HFFc6 (cell line): ENCODE data around the gene GPR17. TPM values are rescaled to one million over a fixed set of nuclear protein-coding genes. Genes with fewer than 3 reads are reported as not detected.

ENCODE experiments used
- DNase-seq: peaks from one replicate; pipeline ENCODE4 v3.0.0-alpha.2; 2018
- H3K27ac Mint-ChIP-seq: 2 replicates; pipeline ENCODE4 v1.8.0; 2020; ENCODE audit warnings: mild to moderate bottlenecking, mixed read lengths
- H3K27me3 Mint-ChIP-seq: 2 replicates; pipeline ENCODE4 v1.8.0; 2021; ENCODE audit warnings: mild to moderate bottlenecking, moderate library complexity, mixed read lengths; ENCODE audit not compliant: insufficient read depth
- H3K36me3 Mint-ChIP-seq: 2 replicates; pipeline ENCODE4 v1.8.0; 2021; ENCODE audit warnings: low read depth, mixed read lengths
- H3K4me1 Mint-ChIP-seq: 2 replicates; pipeline ENCODE4 v1.8.0; 2020; ENCODE audit warnings: low read depth, mixed read lengths
- H3K4me3 Mint-ChIP-seq: 2 replicates; pipeline ENCODE4 v1.8.0; 2020; ENCODE audit warnings: mild to moderate bottlenecking, moderate library complexity, mixed read lengths
- H3K9me3 Mint-ChIP-seq: 2 replicates; pipeline ENCODE4 v1.8.0; 2020; ENCODE audit warnings: mild to moderate bottlenecking, mixed read lengths
- long read RNA-seq: library from polyadenylated mRNA; unstranded; transcript quantifications from one replicate; pipeline ENCODE4 v2.0.0, GENCODE V29; 2019
- total RNA-seq, 6 experiments: library from RNA; stranded (reverse); fragmentation: NEBNext Ultra II Directional; extraction: Animal tissue kit (Norgen Biotek cat#: 25700); gene quantifications; 2 replicates in 1 of 6; 3 replicates in 5 of 6; pipeline ENCODE4 v1.2.3, GENCODE V29; 2021
- TF ChIP-seq, protein P1 (sequence below): fragments of 200-600 bp; sonication (generic); IDR thresholded peaks from 2 replicates; pipeline ENCODE4 v1.5.0; 2021; ENCODE audit warnings: antibody characterized with exemption, mild to moderate bottlenecking

GPR17 gene
- total RNA-seq: not detected
- long read RNA-seq: 0 reads

- H3K27me3 Mint-ChIP-seq: peaks cover 2% of the 10 kb centered on the region; the same call in 1 of the 2 replicates
- TF ChIP-seq, protein P1, sequence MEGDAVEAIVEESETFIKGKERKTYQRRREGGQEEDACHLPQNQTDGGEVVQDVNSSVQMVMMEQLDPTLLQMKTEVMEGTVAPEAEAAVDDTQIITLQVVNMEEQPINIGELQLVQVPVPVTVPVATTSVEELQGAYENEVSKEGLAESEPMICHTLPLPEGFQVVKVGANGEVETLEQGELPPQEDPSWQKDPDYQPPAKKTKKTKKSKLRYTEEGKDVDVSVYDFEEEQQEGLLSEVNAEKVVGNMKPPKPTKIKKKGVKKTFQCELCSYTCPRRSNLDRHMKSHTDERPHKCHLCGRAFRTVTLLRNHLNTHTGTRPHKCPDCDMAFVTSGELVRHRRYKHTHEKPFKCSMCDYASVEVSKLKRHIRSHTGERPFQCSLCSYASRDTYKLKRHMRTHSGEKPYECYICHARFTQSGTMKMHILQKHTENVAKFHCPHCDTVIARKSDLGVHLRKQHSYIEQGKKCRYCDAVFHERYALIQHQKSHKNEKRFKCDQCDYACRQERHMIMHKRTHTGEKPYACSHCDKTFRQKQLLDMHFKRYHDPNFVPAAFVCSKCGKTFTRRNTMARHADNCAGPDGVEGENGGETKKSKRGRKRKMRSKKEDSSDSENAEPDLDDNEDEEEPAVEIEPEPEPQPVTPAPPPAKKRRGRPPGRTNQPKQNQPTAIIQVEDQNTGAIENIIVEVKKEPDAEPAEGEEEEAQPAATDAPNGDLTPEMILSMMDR: no peak
- H3K4me3 Mint-ChIP-seq: no peak within 1 kb of the TSS; the same call in 1 of the 2 replicates
- H3K4me1 Mint-ChIP-seq: peaks cover 29% of the 10 kb centered on the region
- H3K36me3 Mint-ChIP-seq: no peaks in the 10 kb centered on the region
- no peak for DNase-seq
- no peaks in the 10 kb centered on the region for H3K9me3 Mint-ChIP-seq
- H3K27ac Mint-ChIP-seq: peak within 1 kb of the TSS; percentile 67
Measured at GRCh38 chr2:127645395-127646291, at the start of gene GPR17. Gene GPR17, plus strand, starts transcription at chr2:127646153. Its CDS starts 4,583 bp downstream, at chr2:127650736.

DNA sequence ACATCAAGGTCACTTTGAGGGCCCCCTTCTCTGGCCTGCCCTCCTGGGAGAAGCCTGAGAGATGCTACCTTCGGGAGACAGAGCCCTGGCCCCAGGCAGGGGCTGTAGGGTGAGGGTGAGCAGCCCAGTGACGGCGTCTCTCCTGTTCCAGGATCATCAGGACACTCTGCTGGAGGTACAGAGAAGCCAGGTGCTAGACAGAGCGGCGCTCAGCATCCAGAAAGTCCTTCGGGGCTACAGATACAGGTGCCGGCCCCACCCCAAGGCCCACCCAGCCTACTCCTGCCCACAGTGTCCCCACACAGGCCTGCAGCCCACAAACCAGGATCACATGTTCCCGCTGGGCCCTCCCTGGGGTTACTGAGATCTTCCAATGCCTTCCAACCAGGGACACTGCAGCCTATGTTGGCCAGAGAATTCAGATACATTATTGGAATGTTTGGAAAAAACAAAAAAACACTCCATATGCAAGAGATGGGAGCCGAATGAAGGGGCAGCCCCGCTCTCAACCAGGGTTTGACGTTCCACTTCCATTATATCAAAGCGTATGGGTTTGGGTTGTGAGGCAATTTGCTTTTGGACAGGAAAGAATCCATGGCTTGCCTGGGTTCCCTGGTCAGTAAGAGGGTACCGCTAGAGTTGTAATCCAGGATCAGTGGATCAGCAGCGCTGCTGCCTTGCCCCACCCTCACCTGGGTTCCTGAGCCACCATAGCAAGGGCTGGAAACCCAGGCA is 49.5 kb upstream of the GPR17 start:
- Mint-ChIP-seq H3K36me3 (peaks cover 39% of the 10 kb centered on the region), H3K27ac (no peak overlapping the region), H3K27me3 (no peaks in the 10 kb centered on the region), H3K4me3 (no peak overlapping the region), H3K4me1 (peaks cover 44% of the 10 kb centered on the region), H3K9me3 (peaks cover 37% of the 10 kb centered on the region)
- TF ChIP-seq, protein P1: no peak
- no peak for DNase-seq

GRCh38 chr2:127597046-127597983 is 48.6 kb upstream of the GPR17 start:
- Mint-ChIP-seq H3K27me3 (no peaks in the 10 kb centered on the region), H3K27ac (peak overlapping the region; percentile 80), H3K9me3 (peaks cover 46% of the 10 kb centered on the region), H3K4me1 (peaks cover 44% of the 10 kb centered on the region), H3K36me3 (peaks cover 47% of the 10 kb centered on the region), H3K4me3 (no peak overlapping the region)
- no peak for DNase-seq
- TF ChIP-seq, protein P1: no peak

DNA sequence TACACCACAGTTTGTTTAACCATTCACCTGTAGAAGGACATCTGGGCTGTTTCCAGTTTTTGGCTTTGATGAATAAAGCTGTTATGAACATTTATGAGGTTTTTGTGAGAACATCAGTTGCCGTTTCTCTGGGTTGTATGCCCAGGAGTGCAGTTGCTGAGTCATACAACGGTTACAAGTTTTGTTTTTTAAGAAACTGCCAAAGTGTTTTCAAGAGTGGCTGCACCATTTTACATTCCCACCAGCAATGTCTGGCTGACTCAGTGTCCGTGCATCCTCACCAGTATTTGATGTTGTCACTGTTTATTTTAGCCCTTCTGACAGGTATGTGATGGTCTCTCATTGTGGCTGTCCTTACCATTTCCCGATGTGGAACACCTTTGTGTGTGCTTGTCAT is 48.0 kb upstream of the GPR17 start:
- TF ChIP-seq, protein P1: no peak
- no peak overlapping the region for H3K4me3 Mint-ChIP-seq
- H3K27me3 Mint-ChIP-seq: no peaks in the 10 kb centered on the region
- peak overlapping the region; percentile 80 for H3K27ac Mint-ChIP-seq
- H3K9me3 Mint-ChIP-seq: peaks cover 53% of the 10 kb centered on the region
- H3K36me3 Mint-ChIP-seq: peaks cover 52% of the 10 kb centered on the region
- peaks cover 44% of the 10 kb centered on the region for H3K4me1 Mint-ChIP-seq
- DNase-seq: peak; percentile 63

GRCh38 chr2:127598711-127599110 is 47.2 kb upstream of the GPR17 start:
- H3K36me3 Mint-ChIP-seq: peaks cover 57% of the 10 kb centered on the region
- H3K27me3 Mint-ChIP-seq: no peaks in the 10 kb centered on the region
- peaks cover 59% of the 10 kb centered on the region for H3K9me3 Mint-ChIP-seq
- no peak for DNase-seq
- H3K4me1 Mint-ChIP-seq: peaks cover 44% of the 10 kb centered on the region
- H3K4me3 Mint-ChIP-seq: no peak overlapping the region
- TF ChIP-seq, protein P1: no peak
- H3K27ac Mint-ChIP-seq: peak overlapping the region; percentile 80
